Chondrocyte (in vitro differentiated cells): Measurements from ENCODE around the gene NPRL2. TPM values are rescaled to one million over a fixed set of nuclear protein-coding genes. Genes with fewer than 3 reads are reported as not detected.
A peak's percentile ranks its signal among the peaks of the same experiment; 100 is the strongest.

Experiments
- DNase-seq: peaks from one replicate; pipeline ENCODE4 v3.0.0; 2021; ENCODE audit warnings: mixed read lengths, low spot score
- H3K27ac Mint-ChIP-seq: one replicate; pipeline ENCODE4 v1.8.0; 2021; ENCODE audit warnings: mild to moderate bottlenecking, moderate library complexity, mixed read lengths; ENCODE audit not compliant: unreplicated experiment
- H3K27me3 Mint-ChIP-seq: 2 replicates; pipeline ENCODE4 v1.8.0; 2021; ENCODE audit warnings: low read depth, mixed read lengths
- H3K36me3 Mint-ChIP-seq: 2 replicates; pipeline ENCODE4 v1.8.0; 2021; ENCODE audit warnings: low read depth, mixed read lengths
- H3K4me1 Mint-ChIP-seq: 2 replicates; pipeline ENCODE4 v1.8.0; 2021; ENCODE audit warnings: low read depth, mild to moderate bottlenecking, mixed read lengths
- H3K4me3 Mint-ChIP-seq: one replicate; pipeline ENCODE4 v1.8.0; 2021; ENCODE audit warnings: mild to moderate bottlenecking, moderate library complexity, mixed read lengths; ENCODE audit not compliant: unreplicated experiment
- H3K9me3 Mint-ChIP-seq: 2 replicates; pipeline ENCODE4 v1.8.0; 2021; ENCODE audit warnings: low read depth, mixed read lengths
- CTCF ChIP-seq: fragments of 200-600 bp; sonication (generic); IDR thresholded peaks from 2 replicates; pipeline ENCODE4 v1.5.0; 2021; ENCODE audit warnings: antibody characterized with exemption, mild to moderate bottlenecking, moderate library complexity
- total RNA-seq: library from RNA; stranded (reverse); gene quantifications from 3 replicates; pipeline ENCODE4 v1.2.1, GENCODE V29; 2021

Gene NPRL2
- total RNA-seq, 1 donor from 2014 or later: 21.7 TPM

- H3K9me3 Mint-ChIP-seq: no peaks in the 10 kb centered on the region
- DNase-seq: no peak
- peaks cover 8% of the 10 kb centered on the region for H3K36me3 Mint-ChIP-seq
- H3K4me3 Mint-ChIP-seq: peak overlapping the region; percentile 93
- no peak for TF ChIP-seq CTCF
- no peaks in the 10 kb centered on the region for H3K27me3 Mint-ChIP-seq
- H3K27ac Mint-ChIP-seq: peak overlapping the region; percentile 15
- H3K4me1 Mint-ChIP-seq: peaks cover 49% of the 10 kb centered on the region
Observed at GRCh38 chr3:50356553-50356952, 6.0 kb upstream of the NPRL2 start.

- TF ChIP-seq CTCF: no peak
- H3K4me1 Mint-ChIP-seq: peaks cover 54% of the 10 kb centered on the region
- H3K4me3 Mint-ChIP-seq: peak overlapping the region; percentile 93
- DNase-seq: no peak
- H3K27ac Mint-ChIP-seq: peak overlapping the region; percentile 17
- peaks cover 8% of the 10 kb centered on the region for H3K36me3 Mint-ChIP-seq
- H3K27me3 Mint-ChIP-seq: no peaks in the 10 kb centered on the region
- no peaks in the 10 kb centered on the region for H3K9me3 Mint-ChIP-seq
Observed at GRCh38 chr3:50355829-50356552, 5.4 kb upstream of the NPRL2 start.

GRCh38 chr3:50354850-50355249, 4.3 kb upstream of the NPRL2 start:
- H3K27ac Mint-ChIP-seq: peak overlapping the region; percentile 5
- peaks cover 8% of the 10 kb centered on the region for H3K36me3 Mint-ChIP-seq
- no peak for DNase-seq
- peaks cover 59% of the 10 kb centered on the region for H3K4me1 Mint-ChIP-seq
- no peak overlapping the region for H3K4me3 Mint-ChIP-seq
- no peaks in the 10 kb centered on the region for H3K27me3 Mint-ChIP-seq
- H3K9me3 Mint-ChIP-seq: no peaks in the 10 kb centered on the region
- TF ChIP-seq CTCF: no peak

GRCh38 chr3:50354186-50354764, 3.7 kb upstream of the NPRL2 start:
- H3K27me3 Mint-ChIP-seq: no peaks in the 10 kb centered on the region
- H3K4me1 Mint-ChIP-seq: peaks cover 59% of the 10 kb centered on the region
- TF ChIP-seq CTCF: no peak
- H3K4me3 Mint-ChIP-seq: no peak overlapping the region
- peaks cover 8% of the 10 kb centered on the region for H3K36me3 Mint-ChIP-seq
- H3K9me3 Mint-ChIP-seq: no peaks in the 10 kb centered on the region
- H3K27ac Mint-ChIP-seq: peak overlapping the region; percentile 59
- DNase-seq: no peak

- Mint-ChIP-seq H3K4me3 (no peak overlapping the region), H3K4me1 (peaks cover 59% of the 10 kb centered on the region), H3K9me3 (no peaks in the 10 kb centered on the region), H3K36me3 (peaks cover 8% of the 10 kb centered on the region), H3K27ac (peak overlapping the region; percentile 13), H3K27me3 (no peaks in the 10 kb centered on the region)
- DNase-seq: no peak
- no peak for TF ChIP-seq CTCF
Observed at GRCh38 chr3:50353245-50354004, 2.9 kb upstream of the NPRL2 start.
